Subcutaneous abdominal adipose tissue (tissue), 5 donors: ENCODE data around the gene HOXD11.

Experiments used
- H3K27ac ChIP-seq: one replicate; pipeline ENCODE4 v1.7.0; 2013; ENCODE audit warnings: low read depth, mild to moderate bottlenecking, inconsistent platforms, low read length, moderate library complexity
- H3K27me3 ChIP-seq, 5 donors: one replicate each; pipeline ENCODE4 v1.7.0; 2013; ENCODE audit warnings: low read length in 5 of 5, inconsistent platforms in 1 of 5; ENCODE audit not compliant: control insufficient read depth in 5 of 5, insufficient read depth in 4 of 5
- H3K36me3 ChIP-seq, 5 donors: one replicate each; pipeline ENCODE4 v1.7.0; 2013; ENCODE audit warnings: low read length in 5 of 5; ENCODE audit not compliant: control insufficient read depth in 5 of 5, insufficient read depth in 5 of 5
- H3K4me1 ChIP-seq, 5 donors: one replicate each; pipeline ENCODE4 v1.7.0; 2013; ENCODE audit warnings: low read length in 5 of 5, mild to moderate bottlenecking in 3 of 5, moderate library complexity in 1 of 5; ENCODE audit not compliant: control insufficient read depth in 5 of 5, insufficient read depth in 5 of 5
- H3K4me3 ChIP-seq, 5 donors: one replicate each; pipeline ENCODE4 v1.7.0; 2013; ENCODE audit warnings: low read length in 5 of 5, low read depth in 1 of 5
- H3K9ac ChIP-seq, 5 donors: one replicate each; pipeline ENCODE4 v1.7.0; 2013; ENCODE audit warnings: low read length in 5 of 5, mild to moderate bottlenecking in 4 of 5, moderate library complexity in 3 of 5
- H3K9me3 ChIP-seq, 5 donors: one replicate each; pipeline ENCODE4 v1.7.0; 2013; ENCODE audit warnings: low read length in 5 of 5; ENCODE audit not compliant: control insufficient read depth in 5 of 5
- donor health status: healthy.
- donor health status: healthy.
- donor health status: healthy.
- donor health status: healthy.
- donor health status: healthy.

HOXD11 gene

DNA sequence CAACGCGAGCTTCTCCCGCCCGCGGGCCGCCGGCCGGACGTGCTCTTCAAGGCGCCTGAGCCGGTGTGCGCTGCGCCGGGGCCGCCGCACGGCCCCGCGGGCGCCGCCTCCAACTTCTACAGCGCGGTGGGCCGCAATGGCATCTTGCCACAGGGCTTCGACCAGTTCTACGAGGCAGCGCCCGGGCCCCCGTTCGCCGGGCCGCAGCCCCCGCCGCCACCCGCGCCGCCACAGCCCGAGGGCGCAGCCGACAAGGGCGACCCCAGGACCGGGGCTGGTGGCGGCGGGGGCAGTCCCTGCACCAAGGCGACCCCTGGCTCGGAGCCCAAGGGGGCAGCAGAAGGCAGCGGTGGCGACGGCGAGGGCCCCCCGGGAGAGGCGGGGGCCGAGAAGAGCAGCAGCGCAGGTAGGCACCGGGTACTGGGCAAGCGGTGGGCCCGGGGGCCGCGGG, 676 bp downstream of the HOXD11 start:
- no peaks in the 10 kb centered on the region for H3K36me3 ChIP-seq
- no peak overlapping the region for H3K4me3 ChIP-seq
- peaks cover 74 to 92% (median 87%) of the 10 kb centered on the region in 5 donors for H3K27me3 ChIP-seq
- no peak overlapping the region for H3K27ac ChIP-seq
- no peaks in the 10 kb centered on the region for H3K9me3 ChIP-seq
- peaks cover 0 to 44% (median 26%) of the 10 kb centered on the region in 5 donors for H3K4me1 ChIP-seq
- no peak overlapping the region for H3K9ac ChIP-seq

DNA sequence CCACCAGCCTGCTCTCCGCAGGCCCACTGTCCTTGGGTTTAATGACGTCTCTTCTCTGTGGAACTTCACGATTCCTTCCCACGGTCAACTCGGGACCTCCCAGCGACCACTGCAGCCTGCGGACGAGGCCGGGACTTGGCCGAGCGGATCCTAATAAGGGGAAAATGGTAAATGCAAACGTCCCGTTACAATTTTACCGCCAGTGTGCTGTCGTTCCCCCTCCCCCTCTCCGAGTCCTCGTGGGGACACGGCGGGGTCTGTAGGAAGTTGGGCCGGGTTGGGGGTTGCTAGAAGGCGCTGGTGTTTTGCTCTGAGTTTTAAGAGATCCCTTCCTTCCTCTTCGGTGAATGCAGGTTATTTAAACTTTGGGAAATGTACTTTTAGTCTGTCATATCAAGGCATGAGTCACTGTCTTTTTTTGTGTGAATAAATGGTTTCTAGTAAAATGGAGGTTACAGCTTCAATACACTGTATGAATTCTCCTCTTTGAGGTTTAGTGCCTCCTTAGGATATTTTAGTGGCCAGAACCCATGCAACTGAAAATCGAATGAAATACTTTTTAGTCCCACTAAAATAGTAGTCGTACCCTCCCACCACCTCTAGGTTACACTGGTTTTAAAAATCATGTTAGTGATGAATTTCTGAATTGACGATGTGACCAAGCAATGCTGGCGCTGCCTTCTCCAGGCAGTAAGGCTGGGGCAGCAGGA, 2.3 kb downstream of the HOXD11 start:
- H3K4me1 ChIP-seq, result peaks cover 0 to 39% (median 21%) of the 10 kb centered on the region in 5 donors

GRCh38 chr2:176109946-176110345, 2.9 kb downstream of the HOXD11 start:
- Histone ChIP-seq H3K9ac (no peak overlapping the region), H3K4me3 (no peak overlapping the region), H3K4me1 (peaks cover 0 to 33% (median 16%) of the 10 kb centered on the region in 5 donors), H3K27ac (no peak overlapping the region), H3K9me3 (no peaks in the 10 kb centered on the region), H3K36me3 (no peaks in the 10 kb centered on the region), H3K27me3 (peaks cover 76 to 90% (median 85%) of the 10 kb centered on the region in 5 donors)

More for the DNA sequence above, 2.3 kb downstream of the HOXD11 start:
- H3K4me3 ChIP-seq, result no peak overlapping the region
- peaks cover 76 to 90% (median 85%) of the 10 kb centered on the region in 5 donors for H3K27me3 ChIP-seq
- no peaks in the 10 kb centered on the region for H3K36me3 ChIP-seq
- no peak overlapping the region for H3K27ac ChIP-seq
- H3K9ac ChIP-seq, result no peak overlapping the region
- no peaks in the 10 kb centered on the region for H3K9me3 ChIP-seq

GRCh38 chr2:176110415-176111308, 3.6 kb downstream of the HOXD11 start:
- Histone ChIP-seq H3K36me3 (no peaks in the 10 kb centered on the region), H3K4me3 (peak overlapping the region in 1 of 5 donors; percentile 22), H3K9me3 (no peaks in the 10 kb centered on the region), H3K27me3 (peaks cover 73 to 89% (median 82%) of the 10 kb centered on the region in 5 donors), H3K4me1 (peaks cover 0 to 29% (median 16%) of the 10 kb centered on the region in 5 donors), H3K27ac (no peak overlapping the region), H3K9ac (no peak overlapping the region)

DNA sequence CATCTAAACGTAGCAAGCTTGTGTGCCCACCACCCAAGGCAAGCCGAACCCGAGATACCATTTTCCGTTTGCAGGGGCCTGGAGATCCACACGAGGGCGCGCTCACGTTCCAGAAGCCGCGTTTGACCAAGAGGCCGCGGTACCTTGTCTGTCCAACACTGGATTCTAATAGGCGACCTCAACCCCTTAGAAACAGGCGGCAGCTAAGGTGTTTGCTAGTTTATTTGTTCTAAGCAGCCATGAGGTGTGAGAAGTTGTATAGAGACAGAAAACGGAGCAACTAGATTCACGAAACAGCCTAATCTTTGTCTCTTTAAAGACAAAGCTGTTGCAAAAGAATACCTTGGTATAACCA, 4.2 kb downstream of the HOXD11 start:
- Histone ChIP-seq H3K4me1 (peaks cover 0 to 30% (median 16%) of the 10 kb centered on the region in 5 donors), H3K9me3 (no peaks in the 10 kb centered on the region), H3K9ac (no peak overlapping the region), H3K4me3 (peak overlapping the region in 1 of 5 donors; percentile 22), H3K36me3 (no peaks in the 10 kb centered on the region), H3K27ac (no peak overlapping the region), H3K27me3 (peaks cover 73 to 89% (median 82%) of the 10 kb centered on the region in 5 donors)

DNA sequence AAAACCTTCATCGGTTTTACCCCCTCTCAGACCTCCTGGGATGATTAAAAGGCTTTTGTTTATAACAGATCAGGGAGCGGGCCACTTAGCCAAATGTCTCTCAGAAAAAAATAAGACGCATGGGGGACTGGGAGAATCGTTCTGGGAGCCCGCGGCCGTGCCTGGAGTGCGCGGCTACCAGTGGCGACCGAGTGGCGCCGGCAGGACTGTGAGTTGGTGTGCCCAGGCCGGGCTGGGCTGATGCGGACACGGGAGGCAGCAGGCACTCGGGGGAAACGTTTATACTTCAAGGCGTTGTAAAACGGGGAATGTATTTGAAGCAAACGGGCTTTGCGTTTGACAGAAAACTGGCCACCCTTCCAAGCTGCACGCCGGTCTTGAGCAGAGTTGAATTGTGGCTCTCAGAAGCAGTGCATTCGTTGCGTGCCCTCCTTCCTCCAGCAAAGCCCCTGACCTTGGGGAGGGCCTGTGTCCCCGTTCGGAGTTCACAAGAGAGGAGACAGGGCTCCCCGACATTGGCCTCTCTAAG, 4.8 kb downstream of the HOXD11 start:
- peaks cover 0 to 28% (median 15%) of the 10 kb centered on the region in 5 donors for H3K4me1 ChIP-seq
- no peak overlapping the region for H3K4me3 ChIP-seq
- no peaks in the 10 kb centered on the region for H3K9me3 ChIP-seq
- H3K27me3 ChIP-seq, result peaks cover 73 to 89% (median 84%) of the 10 kb centered on the region in 5 donors
- H3K27ac ChIP-seq, result no peak overlapping the region
- no peak overlapping the region for H3K9ac ChIP-seq
- no peaks in the 10 kb centered on the region for H3K36me3 ChIP-seq

DNA sequence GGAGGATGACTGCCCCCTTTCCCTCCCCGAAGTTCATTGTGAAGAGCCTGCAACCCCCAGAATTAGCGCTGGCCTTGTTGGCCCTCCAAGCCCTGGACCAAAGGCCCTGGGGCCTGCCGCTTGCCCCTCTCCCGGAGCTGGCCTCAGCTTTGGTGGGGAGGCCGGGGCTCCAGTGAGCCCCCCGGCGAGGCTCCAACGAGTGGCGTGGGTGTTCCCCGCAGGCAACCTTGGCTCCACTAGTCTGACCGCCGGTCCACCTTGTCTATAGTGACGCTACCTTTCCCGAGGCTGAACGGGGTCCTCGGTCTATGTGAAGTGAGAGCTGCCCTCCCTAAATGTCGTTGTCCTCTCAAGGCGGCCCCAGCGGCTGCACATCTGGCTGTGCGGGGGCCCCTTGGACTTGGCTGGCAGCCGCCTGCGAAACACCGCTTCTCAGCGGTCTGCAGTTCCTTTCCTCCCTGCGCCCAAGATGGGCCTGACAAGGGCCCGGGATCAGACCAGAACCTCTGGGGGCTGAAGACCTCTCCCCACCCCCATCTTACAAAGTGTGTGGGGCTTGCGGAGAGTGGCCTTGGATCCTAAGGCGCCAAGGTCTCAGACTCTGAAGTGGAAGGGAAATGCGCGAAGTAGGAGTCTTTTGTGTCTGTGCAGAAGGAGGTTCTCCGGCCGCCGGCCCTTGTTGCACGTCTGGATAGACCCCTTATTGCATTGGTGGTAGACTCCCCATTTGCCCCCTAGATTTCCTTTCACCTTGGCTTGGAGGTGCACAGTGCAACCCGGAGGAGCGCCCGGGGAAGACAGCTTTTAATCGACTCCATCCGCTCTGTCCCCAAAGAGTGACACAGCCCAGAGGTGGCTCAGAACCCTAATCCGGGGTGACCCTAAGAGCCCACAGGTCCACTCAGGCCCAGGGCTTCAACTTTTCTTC, 5.6 kb downstream of the HOXD11 start:
- Histone ChIP-seq H3K27me3 (peaks cover 76 to 92% (median 87%) of the 10 kb centered on the region in 5 donors), H3K4me1 (peaks cover 0 to 23% (median 14%) of the 10 kb centered on the region in 5 donors), H3K4me3 (no peak overlapping the region)

DNA sequence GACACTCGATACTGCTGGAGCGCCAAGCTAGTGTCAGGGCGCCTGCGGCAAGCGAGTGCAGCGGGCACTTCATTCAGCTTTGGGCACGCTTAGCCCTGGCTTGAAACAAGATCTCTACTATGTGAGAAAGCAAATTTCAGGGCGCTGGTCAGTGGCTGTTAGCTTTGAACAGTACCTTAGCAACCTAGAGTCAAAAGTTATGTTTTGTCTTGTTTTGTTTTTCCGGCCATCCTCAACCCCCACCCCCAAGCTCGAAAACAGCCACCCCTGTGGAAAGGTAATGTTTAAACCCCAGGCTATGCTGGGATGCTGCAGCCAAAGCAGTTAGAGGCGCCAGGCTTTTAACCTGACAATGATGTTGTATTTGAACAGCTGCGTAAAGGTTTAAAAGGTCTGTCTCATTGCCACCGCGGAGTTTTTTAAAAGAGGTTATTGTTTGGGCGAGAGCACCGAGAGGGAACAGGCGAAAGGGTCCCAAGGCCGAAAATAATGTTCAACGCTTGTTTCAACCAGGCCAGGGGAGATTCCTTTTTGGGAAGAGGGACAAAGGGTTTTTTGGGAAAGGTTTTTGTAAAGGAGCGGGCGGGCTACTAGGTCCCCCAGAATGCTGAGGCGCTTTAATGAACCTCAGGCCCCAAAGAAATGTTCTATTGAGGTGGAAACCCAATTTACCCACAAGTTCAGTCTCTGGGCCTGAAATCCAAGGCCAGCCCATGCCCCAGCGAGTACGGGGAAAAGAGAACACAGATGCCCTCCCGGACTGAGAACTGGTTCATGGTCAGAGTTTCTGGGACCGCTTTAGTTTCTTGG, 7.2 kb downstream of the HOXD11 start:
- H3K9ac ChIP-seq, result no peak overlapping the region

More for the DNA sequence above, 5.6 kb downstream of the HOXD11 start:
- no peaks in the 10 kb centered on the region for H3K9me3 ChIP-seq
- H3K9ac ChIP-seq, result no peak overlapping the region
- no peak overlapping the region for H3K27ac ChIP-seq
- no peaks in the 10 kb centered on the region for H3K36me3 ChIP-seq

More for the DNA sequence above, 7.2 kb downstream of the HOXD11 start:
- H3K36me3 ChIP-seq, result no peaks in the 10 kb centered on the region
- no peak overlapping the region for H3K4me3 ChIP-seq
- no peak overlapping the region for H3K27ac ChIP-seq
- peaks cover 75 to 96% (median 88%) of the 10 kb centered on the region in 5 donors for H3K27me3 ChIP-seq
- H3K4me1 ChIP-seq, result peaks cover 0 to 17% (median 9%) of the 10 kb centered on the region in 5 donors
- no peaks in the 10 kb centered on the region for H3K9me3 ChIP-seq
